ENCODE measurements around the gene MYLK4.
"Not testable (repeated sequence)": the region's sequence is repeated elsewhere in the genome, so short reads cannot be mapped to it uniquely, and the experiment has no call there.

MYLK4 gene

DNA sequence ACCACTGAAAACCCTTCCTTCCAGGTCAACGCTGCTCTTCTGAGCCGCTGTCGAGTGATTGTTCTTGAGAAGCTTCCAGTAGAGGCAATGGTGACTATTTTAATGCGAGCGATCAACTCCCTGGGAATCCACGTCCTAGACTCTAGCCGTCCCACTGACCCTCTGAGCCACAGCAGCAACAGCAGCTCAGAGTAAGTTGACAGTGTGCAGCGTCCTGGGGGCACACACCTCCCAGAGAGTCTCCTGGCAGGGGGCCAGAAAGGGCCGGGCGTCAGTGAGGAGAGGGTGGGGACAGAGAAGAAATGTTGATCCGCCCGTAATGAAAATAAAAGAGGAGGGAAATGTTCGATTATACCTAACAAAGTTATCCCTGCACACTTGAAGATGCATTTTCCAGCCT, 19.4 kb upstream of the MYLK4 start:
- Mint-ChIP-seq H3K36me3 (ENCODE audit: insufficient read depth) (peaks cover 43% of the 10 kb centered on the region), H3K9me3 (no peaks in the 10 kb centered on the region), H3K27me3 (no peaks in the 10 kb centered on the region), H3K4me1 (ENCODE audit: low read depth in 2 of 2) (peaks cover 34 to 64% of the 10 kb centered on the region in 2 donors), H3K4me3 (no peak overlapping the region), H3K27ac (no peak overlapping the region)
- no peak for DNase-seq
- ATAC-seq (replicated peaks), result no peak

GRCh38 chr6:2768696-2769095, 18.0 kb upstream of the MYLK4 start:
- DNase-seq (no peak), ATAC-seq (replicated peaks) (no peak)
- Mint-ChIP-seq H3K27ac (no peak overlapping the region), H3K9me3 (no peaks in the 10 kb centered on the region), H3K27me3 (no peaks in the 10 kb centered on the region), H3K4me1 (ENCODE audit: low read depth in 2 of 2) (peaks cover 28 to 61% of the 10 kb centered on the region in 2 donors), H3K36me3 (ENCODE audit: insufficient read depth) (peaks cover 46% of the 10 kb centered on the region), H3K4me3 (peak overlapping the region; percentile 86 to 89)

GRCh38 chr6:2767657-2768524, 17.2 kb upstream of the MYLK4 start:
- no peak for ATAC-seq (replicated peaks)
- H3K9me3 Mint-ChIP-seq, result no peaks in the 10 kb centered on the region

DNA sequence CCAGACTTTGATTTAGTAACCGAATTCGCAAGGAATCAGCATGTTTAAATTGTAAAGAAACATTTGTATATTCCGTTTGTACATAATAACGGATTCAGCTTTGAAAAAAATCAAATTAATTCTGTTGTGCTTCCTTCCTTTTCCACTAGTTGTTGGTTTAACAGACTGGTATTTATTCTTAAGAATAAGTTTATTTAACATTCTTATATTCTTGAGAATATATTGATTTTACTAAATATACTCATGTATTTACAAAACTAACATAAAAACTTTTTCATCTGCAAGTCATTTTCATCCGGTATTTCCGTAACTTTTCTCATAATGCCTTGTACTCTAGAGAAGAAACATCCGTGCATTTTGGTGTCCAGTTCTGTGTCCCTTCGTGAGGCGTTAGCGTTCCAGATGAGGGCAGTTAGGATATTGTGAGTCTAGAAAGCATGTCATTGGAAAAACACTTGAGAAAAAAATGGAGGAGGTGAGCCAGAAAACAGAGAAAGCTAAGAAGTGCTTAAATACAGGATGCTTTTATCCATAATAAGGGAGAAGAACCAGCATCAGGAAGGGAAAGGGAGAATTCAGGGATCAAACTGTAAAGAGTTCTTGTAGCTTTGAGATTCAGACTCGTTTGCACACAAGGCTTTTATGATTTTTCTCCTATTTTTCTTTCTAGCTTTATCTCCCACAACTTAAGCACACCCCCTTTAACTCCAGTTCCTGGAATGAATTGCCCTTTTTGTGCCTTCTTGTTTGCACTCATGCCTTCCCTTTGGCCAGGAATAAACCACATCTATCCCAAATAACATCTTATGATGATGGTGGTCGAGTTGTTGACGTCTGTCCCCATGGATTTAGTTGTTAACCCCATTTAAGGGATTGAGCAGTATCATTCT, 16.3 kb upstream of the MYLK4 start:
- Mint-ChIP-seq H3K27ac (peak overlapping the region; percentile 77 to 78), H3K4me3 (peak overlapping the region; percentile 86 to 89), H3K36me3 (ENCODE audit: insufficient read depth) (peaks cover 46% of the 10 kb centered on the region), H3K4me1 (ENCODE audit: low read depth in 2 of 2) (peaks cover 28 to 47% of the 10 kb centered on the region in 2 donors), H3K27me3 (no peaks in the 10 kb centered on the region), H3K9me3 (no peaks in the 10 kb centered on the region)
- no peak for DNase-seq
- ATAC-seq (replicated peaks), result no peak

More at GRCh38 chr6:2767657-2768524, 17.2 kb upstream of the MYLK4 start:
- Mint-ChIP-seq H3K27ac (peak overlapping the region; percentile 49 to 78), H3K27me3 (no peaks in the 10 kb centered on the region), H3K4me3 (peak overlapping the region; percentile 86 to 89), H3K4me1 (ENCODE audit: low read depth in 2 of 2) (peaks cover 28 to 53% of the 10 kb centered on the region in 2 donors), H3K36me3 (ENCODE audit: insufficient read depth) (peaks cover 46% of the 10 kb centered on the region)
- no peak for DNase-seq

- DNase-seq (peak in 2 of 3 experiments; percentile 21 to 37), ATAC-seq (replicated peaks) (no peak)
- H3K9me3 Mint-ChIP-seq, result no peaks in the 10 kb centered on the region
- peak overlapping the region; percentile 77 to 78 for H3K27ac Mint-ChIP-seq
- peaks cover 25 to 40% of the 10 kb centered on the region in 2 donors for H3K4me1 Mint-ChIP-seq (ENCODE audit: low read depth in 2 of 2)
- no peaks in the 10 kb centered on the region for H3K27me3 Mint-ChIP-seq
- peak overlapping the region; percentile 86 to 89 for H3K4me3 Mint-ChIP-seq
- H3K36me3 Mint-ChIP-seq (ENCODE audit: insufficient read depth), result peaks cover 41% of the 10 kb centered on the region
These were observed 15.4 kb upstream of the MYLK4 start for GRCh38 chr6:2765896-2766766.

- ATAC-seq (replicated peaks) (peak; percentile 85), DNase-seq (peak; percentile 93 to 94 (median 94))
- Mint-ChIP-seq H3K4me1 (ENCODE audit: low read depth in 2 of 2) (peaks cover 25 to 39% of the 10 kb centered on the region in 2 donors), H3K9me3 (no peaks in the 10 kb centered on the region), H3K4me3 (peak within 1 kb of the TSS; percentile 89), H3K27ac (peak within 1 kb of the TSS; percentile 97 to 98), H3K27me3 (no peaks in the 10 kb centered on the region), H3K36me3 (ENCODE audit: insufficient read depth) (peaks cover 33% of the 10 kb centered on the region)
These were observed 14.6 kb upstream of the MYLK4 start, which contains the start of gene WRNIP1 for GRCh38 chr6:2765166-2765895. Gene WRNIP1, plus strand, starts transcription at chr6:2765393. Its CDS starts 230 bp downstream, at chr6:2765623.

DNA sequence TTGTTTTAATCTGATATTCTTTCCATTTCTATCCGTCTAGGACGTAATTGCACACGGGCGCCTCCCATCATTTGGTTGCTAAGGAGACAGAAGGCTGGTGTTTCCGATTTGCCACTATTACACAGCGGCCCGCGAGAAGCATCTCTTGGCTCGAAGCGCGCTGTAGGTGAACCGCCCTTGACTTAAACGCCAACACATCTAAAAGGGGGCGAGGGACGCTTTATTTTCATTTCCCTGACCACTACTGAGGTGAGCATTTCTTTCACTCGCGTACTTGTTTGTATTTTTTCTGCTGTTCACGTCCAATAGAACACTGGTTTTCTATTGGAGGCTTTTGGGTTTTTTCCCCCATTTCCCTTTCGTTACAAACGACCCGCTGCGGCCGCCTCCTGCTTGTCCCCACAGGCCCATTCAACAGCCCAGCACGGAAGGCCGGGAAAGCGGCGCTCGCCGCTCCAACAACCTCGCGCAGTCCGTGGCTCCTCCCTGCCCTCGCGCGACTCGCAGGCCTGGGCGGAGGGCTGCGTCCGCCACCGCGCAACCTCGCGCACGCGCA, 14.0 kb upstream of the MYLK4 start:
- Mint-ChIP-seq H3K9me3 (no peaks in the 10 kb centered on the region), H3K4me1 (ENCODE audit: low read depth in 2 of 2) (peaks cover 22 to 34% of the 10 kb centered on the region in 2 donors), H3K4me3 (peak overlapping the region; percentile 89), H3K36me3 (ENCODE audit: insufficient read depth) (peaks cover 28% of the 10 kb centered on the region), H3K27me3 (no peaks in the 10 kb centered on the region), H3K27ac (peak overlapping the region; percentile 97 to 98)
- DNase-seq (peak; percentile 51 to 59 (median 53)), ATAC-seq (replicated peaks) (peak; percentile 62)

GRCh38 chr6:2763876-2764540, 13.3 kb upstream of the MYLK4 start:
- H3K27ac Mint-ChIP-seq, result peak overlapping the region; percentile 97 to 98
- H3K4me3 Mint-ChIP-seq, result peak overlapping the region; percentile 89
- H3K9me3 Mint-ChIP-seq, result no peaks in the 10 kb centered on the region
- H3K36me3 Mint-ChIP-seq (ENCODE audit: insufficient read depth), result peaks cover 28% of the 10 kb centered on the region
- H3K4me1 Mint-ChIP-seq (ENCODE audit: low read depth in 2 of 2), result peaks cover 22 to 33% of the 10 kb centered on the region in 2 donors
- ATAC-seq (replicated peaks), result no peak
- no peak for DNase-seq
- no peaks in the 10 kb centered on the region for H3K27me3 Mint-ChIP-seq

DNA sequence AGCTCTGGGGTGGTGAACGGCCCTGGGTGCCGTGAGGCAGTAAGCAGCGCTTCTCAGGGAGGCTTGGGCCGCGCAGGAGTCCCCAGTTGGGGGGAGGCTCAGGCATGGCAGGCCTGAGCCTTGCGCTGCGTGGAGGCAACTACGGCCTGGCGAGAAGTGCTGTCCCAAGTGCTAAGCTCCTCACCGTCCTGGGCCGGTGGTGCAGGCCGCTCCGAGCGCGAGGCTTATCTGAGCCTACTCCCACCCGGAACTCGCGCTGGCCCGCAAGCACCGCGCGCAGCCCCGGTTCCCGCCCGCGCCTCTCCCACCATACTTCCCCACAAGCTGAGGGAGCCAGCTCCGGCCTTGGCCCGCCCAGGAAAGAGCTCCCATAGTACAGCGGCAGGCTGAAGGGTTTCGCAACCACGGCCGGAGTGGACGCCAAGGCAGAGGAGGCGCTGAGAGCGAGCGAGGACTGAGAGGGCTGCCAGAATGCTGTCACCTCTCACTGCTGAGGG, 12.7 kb upstream of the MYLK4 start:
- no peaks in the 10 kb centered on the region for H3K27me3 Mint-ChIP-seq

GRCh38 chr6:2762868-2763267, 12.1 kb upstream of the MYLK4 start:
- H3K27ac Mint-ChIP-seq; H3K9me3 Mint-ChIP-seq; DNase-seq; H3K4me3 Mint-ChIP-seq; ATAC-seq (replicated peaks); H3K27me3 Mint-ChIP-seq: not testable (repeated sequence)
- H3K4me1 Mint-ChIP-seq (ENCODE audit: low read depth in 2 of 2), result peaks cover 13 to 22% of the 10 kb centered on the region in 2 donors
- peaks cover 25% of the 10 kb centered on the region for H3K36me3 Mint-ChIP-seq (ENCODE audit: insufficient read depth)

More for the DNA sequence above, 12.7 kb upstream of the MYLK4 start:
- ATAC-seq (replicated peaks), result no peak
- H3K9me3 Mint-ChIP-seq, result no peaks in the 10 kb centered on the region
- peaks cover 25% of the 10 kb centered on the region for H3K36me3 Mint-ChIP-seq (ENCODE audit: insufficient read depth)
- peak overlapping the region in 1 of 2 donors; percentile 14 for H3K4me3 Mint-ChIP-seq
- H3K27ac Mint-ChIP-seq, result no peak overlapping the region
- DNase-seq, result no peak
- peaks cover 18 to 27% of the 10 kb centered on the region in 2 donors for H3K4me1 Mint-ChIP-seq (ENCODE audit: low read depth in 2 of 2)

All from effector memory CD8-positive, alpha-beta T cell (primary cell).